Measurements from ENCODE around the gene PLCB4. TPM values are rescaled to one million over a fixed set of nuclear protein-coding genes. Genes with fewer than 3 reads are reported as not detected.

PLCB4 gene
- total RNA-seq, 2 experiments from 2014 or later: 0.06 TPM; not detected in 1

GRCh38 chr20:9402546-9402945 is 333.7 kb downstream of the PLCB4 start:
- intact Hi-C loops (cut with DNase I, micrococcal nuclease): loop anchor here in 1 of 2 experiments (10.0 kb wide), 1 partner anchor 1022 kb away; no protein-coding TSS in a partner anchor

GRCh38 chr20:9403448-9403847 is 334.6 kb downstream of the PLCB4 start:
- Histone ChIP-seq H3K4me1 (ENCODE audit: insufficient read depth, low read length) (no peaks in the 10 kb centered on the region), H3K27me3 (ENCODE audit: control insufficient read depth in 1 of 2, insufficient read depth in 2 of 2, low read length in 2 of 2) (no peaks in the 10 kb centered on the region), H3K9me3 (ENCODE audit: control insufficient read depth in 1 of 2, insufficient read depth in 1 of 2, low read length in 2 of 2) (no peaks in the 10 kb centered on the region), H3K36me3 (ENCODE audit: insufficient read depth, low read length) (no peaks in the 10 kb centered on the region), H3K27ac (ENCODE audit: low read depth in 1 of 2, low read length in 2 of 2) (no peak overlapping the region), H3K4me3 (ENCODE audit: low read length) (no peak overlapping the region)
- no peaks in the 10 kb centered on the region for H3K27me3 Mint-ChIP-seq
- no peak for TF ChIP-seq CTCF (IDR thresholded peaks at IDR 0.05)
- no peak for ATAC-seq (ENCODE audit: poor library complexity)
- no peaks in the 10 kb centered on the region for H3K4me1 Mint-ChIP-seq (ENCODE audit: low read depth)
- no peak overlapping the region for H3K27ac Mint-ChIP-seq
- H3K9me3 Mint-ChIP-seq: no peaks in the 10 kb centered on the region
- DNase-seq: no peak
- ChIA-PET CTCF (no interaction called here), POLR2A (no interaction called here)
- intact Hi-C loops (cut with DNase I, micrococcal nuclease): loop anchor here in 1 of 2 experiments (10.0 kb wide), 1 partner anchor 1021 kb away; no protein-coding TSS in a partner anchor
- H3K36me3 Mint-ChIP-seq (ENCODE audit: low read depth): no peaks in the 10 kb centered on the region
- H3K4me3 Mint-ChIP-seq: no peak overlapping the region

More at GRCh38 chr20:9402546-9402945, 333.7 kb downstream of the PLCB4 start:
- Mint-ChIP-seq H3K36me3 (ENCODE audit: low read depth) (no peaks in the 10 kb centered on the region), H3K27ac (no peak overlapping the region), H3K4me3 (no peak overlapping the region), H3K27me3 (no peaks in the 10 kb centered on the region), H3K4me1 (ENCODE audit: low read depth) (no peaks in the 10 kb centered on the region), H3K9me3 (no peaks in the 10 kb centered on the region)
- POLR2A ChIA-PET: no interaction called here
- ATAC-seq (ENCODE audit: poor library complexity) (no peak), DNase-seq (no peak)
- Histone ChIP-seq H3K4me1 (ENCODE audit: insufficient read depth, low read length) (no peaks in the 10 kb centered on the region), H3K36me3 (ENCODE audit: insufficient read depth, low read length) (no peaks in the 10 kb centered on the region), H3K27me3 (ENCODE audit: control insufficient read depth in 1 of 2, insufficient read depth in 2 of 2, low read length in 2 of 2) (no peaks in the 10 kb centered on the region), H3K9me3 (ENCODE audit: control insufficient read depth in 1 of 2, insufficient read depth in 1 of 2, low read length in 2 of 2) (no peaks in the 10 kb centered on the region), H3K27ac (ENCODE audit: low read depth in 1 of 2, low read length in 2 of 2) (no peak overlapping the region), H3K4me3 (ENCODE audit: low read length) (no peak overlapping the region)
- no peak for TF ChIP-seq CTCF (IDR thresholded peaks at IDR 0.05)
- CTCF ChIA-PET: no interaction called here

GRCh38 chr20:9407805-9408421 is 339.0 kb downstream of the PLCB4 start:
- no peaks in the 10 kb centered on the region for H3K4me1 ChIP-seq (ENCODE audit: insufficient read depth, low read length)
- ATAC-seq (ENCODE audit: poor library complexity) (no peak), DNase-seq (peak in 9 of 14 experiments; percentile 1 to 61 (median 15))
- no peak overlapping the region for H3K27ac Mint-ChIP-seq
- H3K27me3 ChIP-seq (ENCODE audit: control insufficient read depth in 1 of 2, insufficient read depth in 2 of 2, low read length in 2 of 2): no peaks in the 10 kb centered on the region
- no peak overlapping the region for H3K4me3 Mint-ChIP-seq
- no peaks in the 10 kb centered on the region for H3K9me3 Mint-ChIP-seq
- intact Hi-C loops (cut with DNase I, micrococcal nuclease): loop anchor here (5.0 to 10.0 kb wide), 3 partner anchors 204 to 1017 kb away; no protein-coding TSS in a partner anchor
- H3K27ac ChIP-seq (ENCODE audit: low read depth in 1 of 2, low read length in 2 of 2): no peak overlapping the region
- no peaks in the 10 kb centered on the region for H3K36me3 Mint-ChIP-seq (ENCODE audit: low read depth)
- H3K27me3 Mint-ChIP-seq: no peaks in the 10 kb centered on the region
- peak; percentile 71 for TF ChIP-seq CTCF (IDR thresholded peaks at IDR 0.05)
- POLR2A ChIA-PET: no interaction called here
- H3K4me3 ChIP-seq (ENCODE audit: low read length): no peak overlapping the region
- no peaks in the 10 kb centered on the region for H3K4me1 Mint-ChIP-seq (ENCODE audit: low read depth)
- CTCF ChIA-PET: interaction anchor here (1.5 kb wide), 1 partner anchor 11 kb away, joined by 6 read pairs; no protein-coding TSS in a partner anchor
- no peaks in the 10 kb centered on the region for H3K36me3 ChIP-seq (ENCODE audit: insufficient read depth, low read length)
- no peaks in the 10 kb centered on the region for H3K9me3 ChIP-seq (ENCODE audit: control insufficient read depth in 1 of 2, insufficient read depth in 1 of 2, low read length in 2 of 2)

All from CD4-positive, alpha-beta T cell (primary cell).